Endothelial cell of umbilical vein (primary cell): ENCODE results near the gene PLXNB3.

Experiments
- EZH2 ChIP-seq: IDR thresholded peaks from 2 replicates; pipeline ENCODE4 v1.6.1; 2012; ENCODE audit warnings: borderline replicate concordance, low read depth, mild to moderate bottlenecking, moderate library complexity, low read length, inconsistent platforms; ENCODE audit not compliant: severe bottlenecking
- FOS ChIP-seq: IDR thresholded peaks from 2 replicates; pipeline ENCODE4 v1.6.1; 2011; ENCODE audit warnings: mild to moderate bottlenecking, low read length, moderate library complexity, borderline replicate concordance; ENCODE audit not compliant: insufficient read depth
- MAX ChIP-seq: IDR thresholded peaks from 2 replicates; pipeline ENCODE4 v1.6.1; 2011; ENCODE audit not compliant: insufficient read depth, insufficient read length
- POLR2A ChIP-seq: IDR thresholded peaks from 2 replicates; pipeline ENCODE4 v1.6.1; 2012; ENCODE audit warnings: low read depth, mild to moderate bottlenecking, control low read depth, low read length
- POLR2AphosphoS5 ChIP-seq: IDR thresholded peaks from 2 replicates; pipeline ENCODE4 v1.6.1; 2012; ENCODE audit warnings: low read depth, mild to moderate bottlenecking, control low read depth, low read length, moderate library complexity; ENCODE audit not compliant: insufficient read depth
- TF ChIP-seq, protein P1 (sequence below), 2 donors: IDR thresholded peaks; 1 replicate in 1 of 2; 2 replicates in 1 of 2; pipeline ENCODE4 v1.5.1; 2011; ENCODE audit warnings: low read length in 2 of 2, mild to moderate bottlenecking in 2 of 2, moderate library complexity in 2 of 2, control low read depth in 1 of 2, inconsistent platforms in 1 of 2, low read depth in 1 of 2; ENCODE audit not compliant: insufficient read depth in 1 of 2; ENCODE audit errors: extremely low read depth in 1 of 2

GRCh38 chrX:153813161-153813560 is 49.1 kb downstream of the PLXNB3 start:
- TF ChIP-seq, protein P1, sequence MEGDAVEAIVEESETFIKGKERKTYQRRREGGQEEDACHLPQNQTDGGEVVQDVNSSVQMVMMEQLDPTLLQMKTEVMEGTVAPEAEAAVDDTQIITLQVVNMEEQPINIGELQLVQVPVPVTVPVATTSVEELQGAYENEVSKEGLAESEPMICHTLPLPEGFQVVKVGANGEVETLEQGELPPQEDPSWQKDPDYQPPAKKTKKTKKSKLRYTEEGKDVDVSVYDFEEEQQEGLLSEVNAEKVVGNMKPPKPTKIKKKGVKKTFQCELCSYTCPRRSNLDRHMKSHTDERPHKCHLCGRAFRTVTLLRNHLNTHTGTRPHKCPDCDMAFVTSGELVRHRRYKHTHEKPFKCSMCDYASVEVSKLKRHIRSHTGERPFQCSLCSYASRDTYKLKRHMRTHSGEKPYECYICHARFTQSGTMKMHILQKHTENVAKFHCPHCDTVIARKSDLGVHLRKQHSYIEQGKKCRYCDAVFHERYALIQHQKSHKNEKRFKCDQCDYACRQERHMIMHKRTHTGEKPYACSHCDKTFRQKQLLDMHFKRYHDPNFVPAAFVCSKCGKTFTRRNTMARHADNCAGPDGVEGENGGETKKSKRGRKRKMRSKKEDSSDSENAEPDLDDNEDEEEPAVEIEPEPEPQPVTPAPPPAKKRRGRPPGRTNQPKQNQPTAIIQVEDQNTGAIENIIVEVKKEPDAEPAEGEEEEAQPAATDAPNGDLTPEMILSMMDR (IDR thresholded peaks at IDR 0.05; ENCODE audit: extremely low read depth in 1 of 2, insufficient read depth in 1 of 2, low read depth in 1 of 2, low read length in 2 of 2): no peak
- TF ChIP-seq MAX (no peak), POLR2A (no peak), POLR2AphosphoS5 (no peak), EZH2 (no peak), FOS (no peak)
